Kidney tubule cell (primary cell): ENCODE results near the gene ITGA2B.
"Not testable (repeated sequence)": the region's sequence is repeated elsewhere in the genome, so short reads cannot be mapped to it uniquely, and the experiment has no call there.

Source experiments
- DNase-seq: peaks from one replicate; pipeline ENCODE4 v3.0.0-alpha.2; 2018; ENCODE audit warnings: low spot score

Gene ITGA2B

DNA sequence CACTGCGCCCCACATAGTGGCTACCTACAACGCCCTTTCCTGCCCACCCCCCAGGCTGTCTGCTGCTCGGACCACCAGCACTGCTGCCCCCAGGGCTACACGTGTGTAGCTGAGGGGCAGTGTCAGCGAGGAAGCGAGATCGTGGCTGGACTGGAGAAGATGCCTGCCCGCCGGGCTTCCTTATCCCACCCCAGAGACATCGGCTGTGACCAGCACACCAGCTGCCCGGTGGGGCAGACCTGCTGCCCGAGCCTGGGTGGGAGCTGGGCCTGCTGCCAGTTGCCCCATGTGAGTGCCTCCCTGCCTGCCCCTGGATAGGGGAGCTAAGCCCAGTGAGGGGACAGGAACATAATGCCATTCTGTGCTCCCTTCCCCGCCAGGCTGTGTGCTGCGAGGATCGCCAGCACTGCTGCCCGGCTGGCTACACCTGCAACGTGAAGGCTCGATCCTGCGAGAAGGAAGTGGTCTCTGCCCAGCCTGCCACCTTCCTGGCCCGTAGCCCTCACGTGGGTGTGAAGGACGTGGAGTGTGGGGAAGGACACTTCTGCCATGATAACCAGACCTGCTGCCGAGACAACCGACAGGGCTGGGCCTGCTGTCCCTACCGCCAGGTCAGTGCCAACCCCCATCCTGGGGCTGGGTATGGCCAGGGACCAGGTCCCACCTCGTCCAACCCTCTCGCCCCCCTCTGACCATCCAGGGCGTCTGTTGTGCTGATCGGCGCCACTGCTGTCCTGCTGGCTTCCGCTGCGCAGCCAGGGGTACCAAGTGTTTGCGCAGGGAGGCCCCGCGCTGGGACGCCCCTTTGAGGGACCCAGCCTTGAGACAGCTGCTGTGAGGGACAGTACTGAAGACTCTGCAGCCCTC is 37.3 kb downstream of the ITGA2B start:
- DNase-seq = no peak

GRCh38 chr17:44351464-44351863 is 38.0 kb downstream of the ITGA2B start:
- DNase-seq = no peak

GRCh38 chr17:44350733-44351226 is 38.7 kb downstream of the ITGA2B start:
- DNase-seq = peak; percentile 64

DNA sequence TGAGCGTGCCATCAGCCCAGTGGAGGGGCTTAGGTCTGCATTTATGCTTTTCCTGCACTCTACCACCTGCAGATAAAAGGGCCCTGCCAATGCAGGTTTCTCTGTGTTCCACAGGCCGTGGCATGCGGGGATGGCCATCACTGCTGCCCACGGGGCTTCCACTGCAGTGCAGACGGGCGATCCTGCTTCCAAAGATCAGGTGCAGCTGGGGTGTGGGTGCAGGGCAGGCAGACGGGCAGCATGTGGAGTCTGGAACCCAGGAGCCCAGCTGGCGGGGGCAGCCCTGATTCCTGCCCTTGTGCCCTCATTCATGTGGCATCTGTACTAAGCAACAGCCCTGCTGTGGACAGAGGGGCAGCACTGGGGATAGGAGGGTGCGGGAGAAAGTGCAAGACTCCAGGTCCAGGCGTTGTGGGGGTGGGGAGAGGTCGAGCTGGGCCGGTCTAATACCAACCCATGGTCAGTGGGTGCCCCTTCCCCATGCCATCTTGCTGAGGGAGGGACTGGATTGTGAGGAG is 39.8 kb downstream of the ITGA2B start:
- no peak for DNase-seq

GRCh38 chr17:44348988-44349364 is 40.5 kb downstream of the ITGA2B start:
- DNase-seq = no peak

- DNase-seq = peak; percentile 64
Observed at GRCh38 chr17:44348234-44348987, 41.0 kb downstream of the ITGA2B start.

DNA sequence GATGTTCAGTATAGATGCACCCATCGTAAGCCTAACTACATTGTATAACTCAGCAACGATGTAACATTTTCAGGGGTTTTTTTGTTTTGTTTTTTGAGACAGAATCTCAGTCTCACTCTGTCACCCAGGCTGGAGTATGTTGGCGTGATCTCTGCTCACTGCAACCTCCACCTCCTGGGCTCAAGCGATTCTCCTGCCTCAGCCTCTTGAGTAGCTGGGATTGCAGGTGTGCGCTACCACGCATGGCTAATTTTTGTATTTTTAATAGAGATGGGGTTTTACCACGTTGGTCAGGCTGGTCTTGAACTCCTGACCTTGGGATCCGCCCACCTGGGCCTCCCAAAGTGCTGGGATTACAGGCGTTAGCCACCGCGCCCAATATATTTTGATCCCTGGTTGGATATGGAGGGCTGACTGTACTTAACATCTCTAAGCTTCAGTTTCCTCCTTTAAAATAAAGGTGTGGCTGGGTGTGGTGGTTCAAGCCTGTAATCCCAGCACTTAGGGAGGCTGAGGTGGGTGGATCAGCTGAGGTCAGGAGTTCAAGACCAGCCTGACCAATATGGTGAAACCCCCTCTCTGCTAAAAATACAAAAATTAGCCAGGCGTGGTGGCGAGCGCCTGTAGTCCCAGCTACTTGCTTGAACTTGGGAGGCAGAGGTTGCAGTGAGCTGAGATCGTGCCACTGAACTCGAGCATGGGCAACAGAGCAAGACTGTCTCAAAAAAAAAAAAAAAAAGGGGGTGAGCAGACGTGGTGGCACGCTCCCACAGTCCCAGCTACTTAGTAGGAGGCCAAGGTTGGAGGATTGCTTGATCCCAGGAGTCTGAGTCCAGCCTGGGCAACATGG is 42.0 kb downstream of the ITGA2B start:
- DNase-seq = not testable (repeated sequence)

GRCh38 chr17:44346064-44346844 is 43.2 kb downstream of the ITGA2B start:
- DNase-seq = no peak

GRCh38 chr17:44345454-44346026 is 43.9 kb downstream of the ITGA2B start:
- DNase-seq = peak; percentile 82

DNA sequence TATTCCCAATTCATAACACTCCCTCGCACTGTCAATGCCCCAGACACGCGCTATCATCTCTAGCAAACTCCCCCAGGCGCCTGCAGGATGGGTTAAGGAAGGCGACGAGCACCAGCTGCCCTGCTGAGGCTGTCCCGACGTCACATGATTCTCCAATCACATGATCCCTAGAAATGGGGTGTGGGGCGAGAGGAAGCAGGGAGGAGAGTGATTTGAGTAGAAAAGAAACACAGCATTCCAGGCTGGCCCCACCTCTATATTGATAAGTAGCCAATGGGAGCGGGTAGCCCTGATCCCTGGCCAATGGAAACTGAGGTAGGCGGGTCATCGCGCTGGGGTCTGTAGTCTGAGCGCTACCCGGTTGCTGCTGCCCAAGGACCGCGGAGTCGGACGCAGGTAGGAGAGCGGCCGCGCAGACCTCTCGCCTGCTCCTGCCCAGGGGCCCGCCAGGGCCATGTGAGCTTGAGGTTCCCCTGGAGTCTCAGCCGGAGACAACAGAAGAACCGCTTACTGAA is 44.5 kb downstream of the ITGA2B start, which contains the start of gene GRN:
TSS of gene GRN (plus strand) at position 364 of the 515 bp plus-strand sequence. CDS start 3,863 bp downstream, outside the sequence.
- peak; percentile 98 for DNase-seq

DNA sequence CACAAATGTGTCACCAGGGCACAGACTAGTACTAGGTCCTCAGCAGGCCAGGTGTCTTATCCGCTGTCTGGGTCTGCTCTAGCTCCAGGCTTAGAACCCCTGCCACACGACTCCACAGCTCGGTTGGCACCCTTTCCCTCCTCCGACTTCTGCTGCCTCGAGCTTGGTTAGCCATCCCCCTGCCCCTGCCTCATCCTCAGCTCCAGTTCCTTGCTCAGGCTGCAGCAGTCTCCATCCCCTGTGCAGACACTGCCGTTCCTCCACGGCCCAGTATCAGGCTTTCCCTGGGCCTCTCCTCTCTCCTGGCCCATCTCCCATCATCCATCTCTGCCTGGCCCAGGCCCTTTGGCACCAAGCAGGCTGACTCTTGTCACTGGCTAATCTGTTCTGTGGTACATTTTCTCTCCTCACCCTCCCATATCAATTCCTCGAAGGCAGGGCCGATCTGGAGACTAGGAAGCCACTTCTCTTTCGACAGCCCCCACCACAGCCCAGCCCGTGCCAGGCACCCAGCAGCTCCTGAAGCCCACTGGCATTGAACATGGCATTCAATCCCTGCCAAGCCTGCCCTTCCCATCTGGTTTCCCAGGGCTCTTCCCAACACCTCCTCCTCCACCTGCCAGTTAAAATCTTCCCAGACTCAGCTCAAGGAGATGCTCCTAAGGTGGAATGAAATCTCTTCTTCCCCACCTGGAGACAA is 45.8 kb downstream of the ITGA2B start:
- DNase-seq = no peak

GRCh38 chr17:44340553-44340952 is 48.9 kb downstream of the ITGA2B start:
- DNase-seq = not testable (repeated sequence)

DNA sequence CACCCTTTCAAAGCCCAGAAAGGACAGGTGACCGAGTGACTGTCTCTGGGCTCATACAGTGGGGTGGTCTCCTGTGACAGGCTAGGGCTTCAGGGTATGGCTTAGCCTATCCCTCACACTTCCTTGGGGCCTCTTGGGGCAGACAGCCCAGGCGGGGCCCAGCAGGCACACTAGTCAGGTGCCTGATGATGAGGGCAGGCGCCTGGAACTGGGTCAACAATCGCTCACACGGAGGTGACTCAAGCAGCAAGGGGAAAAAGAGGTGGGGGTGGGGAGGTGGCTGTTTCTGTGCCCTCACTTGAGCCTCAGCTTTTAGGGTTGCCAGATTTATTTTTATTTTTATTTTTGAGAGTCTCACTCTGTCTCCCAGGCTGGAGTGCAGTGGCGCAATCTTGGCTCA is 50.7 kb downstream of the ITGA2B start:
- peak; percentile 84 for DNase-seq

GRCh38 chr17:44335968-44336367 is 53.5 kb downstream of the ITGA2B start:
- DNase-seq = no peak

GRCh38 chr17:44335564-44335963 is 53.9 kb downstream of the ITGA2B start:
- DNase-seq = no peak

DNA sequence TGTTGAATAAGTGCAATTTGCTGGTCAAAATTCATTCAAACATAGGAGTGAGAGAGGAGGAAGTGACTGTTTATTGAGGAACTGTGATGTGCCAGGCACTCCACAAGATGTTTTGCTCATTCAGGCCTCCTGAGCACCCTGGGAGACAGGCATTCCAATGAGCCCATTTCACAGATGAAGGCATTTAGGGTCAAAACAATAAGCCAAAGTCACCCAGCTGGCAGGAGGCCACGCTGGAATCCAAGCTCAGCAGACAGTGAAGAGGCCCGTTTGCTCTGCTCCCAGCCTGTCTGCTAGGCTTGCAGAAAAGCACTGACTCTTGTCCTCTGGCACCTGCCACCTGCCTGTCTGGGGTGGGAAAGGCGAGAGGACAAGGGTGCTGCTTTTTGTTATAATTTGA is 54.7 kb downstream of the ITGA2B start:
- DNase-seq = peak; percentile 84

DNA sequence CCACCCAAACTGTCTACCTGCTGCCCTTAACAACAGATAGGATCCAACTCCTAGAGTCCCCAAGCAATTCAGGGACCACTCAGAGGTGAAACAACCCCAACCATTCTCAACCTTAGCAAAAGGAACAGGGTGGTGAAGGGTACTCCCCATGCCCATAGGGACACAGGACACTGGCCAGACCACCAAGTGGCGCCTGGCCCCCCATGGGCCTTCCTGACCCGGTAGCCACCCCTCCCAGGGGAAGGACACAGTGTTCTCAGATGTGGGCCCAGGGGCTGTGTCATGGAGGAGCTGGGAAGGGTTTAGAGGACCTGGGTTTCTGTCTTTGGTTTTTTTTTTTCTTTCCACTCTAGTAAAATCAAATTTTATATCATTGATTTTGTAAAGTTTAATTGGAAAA is 55.1 kb downstream of the ITGA2B start:
- DNase-seq = no peak

DNA sequence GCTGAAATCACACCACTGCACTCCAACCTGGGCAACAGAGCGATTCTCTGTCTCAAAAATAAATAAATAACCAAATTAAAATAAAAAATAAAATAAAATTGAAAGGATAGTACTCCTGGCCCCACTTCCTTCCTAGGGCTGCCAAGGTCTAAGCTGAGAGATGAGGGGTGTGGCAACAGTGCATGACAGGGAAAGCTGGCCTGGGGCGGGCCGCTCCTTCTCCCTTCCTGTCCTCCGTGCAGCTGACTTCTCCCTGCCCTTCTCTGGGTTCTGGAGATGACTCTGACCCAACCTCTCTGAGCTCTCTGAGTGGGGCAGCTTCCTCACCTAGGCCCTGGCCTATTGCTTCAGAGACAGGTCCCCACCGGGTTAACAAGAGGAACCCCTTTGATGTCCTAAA is 56.1 kb downstream of the ITGA2B start:
- no peak for DNase-seq

DNA sequence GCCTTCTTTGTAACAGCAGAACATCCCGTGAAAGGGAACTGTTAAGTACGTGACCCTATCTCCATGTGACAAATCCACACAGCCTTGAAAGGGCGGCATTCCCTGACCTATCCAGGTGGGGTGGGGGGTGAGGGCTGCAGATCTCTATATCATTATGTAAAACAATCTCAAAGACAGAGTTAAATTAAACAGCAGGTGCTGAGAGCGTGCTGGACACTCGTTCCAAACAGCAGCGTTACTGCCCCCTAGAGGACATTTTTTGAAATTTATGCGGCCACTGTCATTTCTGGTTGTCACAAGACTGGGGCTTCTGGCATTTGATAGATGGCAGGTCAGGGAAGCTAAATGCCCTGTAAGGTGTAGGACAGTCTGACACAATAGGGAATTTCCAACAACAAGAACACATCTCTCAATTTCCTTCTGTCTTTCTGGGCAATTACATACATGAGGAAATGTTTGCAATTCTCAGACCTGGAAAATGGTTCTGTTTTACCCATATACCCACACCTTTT is 58.1 kb downstream of the ITGA2B start:
- DNase-seq = peak; percentile 82
